GM12892 (cell line): Measurements from ENCODE around the gene TNC.

ENCODE experiments used
- DNase-seq: peaks from one replicate; pipeline ENCODE4 v3.0.0; 2011; ENCODE audit not compliant: insufficient read length
- FAIRE-seq: peaks from 2 replicates; lab custom pipeline; 2011; peaks lifted over from hg19 to GRCh38; lab: Jason Lieb, UNC
- POLR2A ChIP-seq: IDR thresholded peaks from 2 replicates; pipeline ENCODE4 v1.6.1; 2011; ENCODE audit warnings: low read depth, low read length, control low read depth
- POLR2AphosphoS5 ChIP-seq: IDR thresholded peaks from 2 replicates; pipeline ENCODE4 v1.6.1; 2011; ENCODE audit warnings: low read depth, low read length, control low read depth
- TAF1 ChIP-seq: IDR thresholded peaks from 2 replicates; pipeline ENCODE4 v1.6.1; 2011; ENCODE audit warnings: low read depth, mild to moderate bottlenecking, control low read depth, low read length, borderline replicate concordance

TNC gene

DNA sequence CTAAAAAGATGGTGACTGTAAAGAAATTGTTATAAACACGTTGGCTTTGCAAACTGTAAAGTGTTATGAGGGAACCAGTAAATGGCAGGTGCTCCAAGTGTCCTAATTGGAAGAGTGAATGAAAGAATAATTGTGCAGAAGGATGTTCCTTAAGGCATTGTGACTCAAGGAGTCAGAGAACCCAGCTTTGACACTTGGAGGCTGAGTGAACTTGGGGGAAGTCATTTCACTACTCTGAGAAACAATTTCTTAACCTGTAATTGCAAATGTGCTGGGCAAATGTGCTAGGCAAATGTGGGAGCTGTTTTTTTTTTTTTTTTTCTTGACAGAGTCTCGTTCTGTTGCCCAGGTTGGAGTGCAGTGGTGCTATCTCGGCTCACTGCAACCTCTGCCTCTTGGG lies 103.5 kb downstream of the TNC start:
- TF ChIP-seq POLR2A (no peak), POLR2AphosphoS5 (no peak), TAF1 (no peak)
- no peak for FAIRE-seq

DNA sequence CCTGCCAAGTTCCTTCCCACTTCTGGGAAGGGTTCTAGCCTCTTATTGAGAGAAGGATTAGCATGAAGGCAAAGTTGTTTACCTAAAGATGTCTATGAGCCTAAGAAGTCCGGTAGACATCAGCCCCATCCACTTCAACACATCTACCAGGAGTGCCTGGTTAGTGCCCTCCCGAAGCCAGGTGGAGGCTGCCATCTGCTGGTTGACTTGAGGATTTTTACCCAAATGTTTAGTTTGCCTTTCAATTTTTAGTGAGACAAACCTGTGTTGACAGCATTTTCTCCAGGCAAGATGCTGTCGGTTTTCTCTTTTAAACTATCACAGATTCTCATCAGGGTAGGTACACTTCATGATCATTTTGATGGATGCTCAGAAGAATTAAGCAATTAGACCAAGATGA lies 104.0 kb downstream of the TNC start:
- TF ChIP-seq POLR2A (no peak), POLR2AphosphoS5 (no peak)
- peak; percentile 95 for FAIRE-seq
- DNase-seq: peak; percentile 40

More for the DNA sequence above, 103.5 kb downstream of the TNC start:
- no peak for DNase-seq

- TF ChIP-seq POLR2AphosphoS5: no peak
- TF ChIP-seq POLR2A: no peak
- TF ChIP-seq TAF1: no peak
- FAIRE-seq (no peak), DNase-seq (no peak)
These were observed 105.5 kb downstream of the TNC start for GRCh38 chr9:115012486-115012885.

DNA sequence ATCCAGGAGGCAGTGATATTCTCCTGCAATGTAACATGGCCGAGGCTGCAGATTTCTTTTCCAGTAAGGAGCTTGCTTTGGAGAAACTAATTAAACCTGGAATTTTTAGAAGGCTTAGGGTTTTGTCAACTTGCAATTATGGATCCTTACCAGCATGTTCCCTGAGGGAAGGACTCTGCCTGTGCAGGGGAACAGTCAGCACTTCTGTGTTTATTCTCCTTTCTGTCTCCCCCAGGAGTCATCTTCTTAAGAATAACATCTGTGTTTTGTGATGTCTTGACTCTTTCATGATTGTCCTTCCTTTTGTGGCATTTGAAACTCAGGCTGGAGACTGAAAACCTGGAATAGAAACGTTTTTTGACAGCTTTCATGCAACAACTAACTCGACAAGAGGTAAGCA lies 107.1 kb downstream of the TNC start:
- DNase-seq (no peak), FAIRE-seq (no peak)
- TF ChIP-seq POLR2AphosphoS5: no peak
- TF ChIP-seq TAF1: no peak

DNA sequence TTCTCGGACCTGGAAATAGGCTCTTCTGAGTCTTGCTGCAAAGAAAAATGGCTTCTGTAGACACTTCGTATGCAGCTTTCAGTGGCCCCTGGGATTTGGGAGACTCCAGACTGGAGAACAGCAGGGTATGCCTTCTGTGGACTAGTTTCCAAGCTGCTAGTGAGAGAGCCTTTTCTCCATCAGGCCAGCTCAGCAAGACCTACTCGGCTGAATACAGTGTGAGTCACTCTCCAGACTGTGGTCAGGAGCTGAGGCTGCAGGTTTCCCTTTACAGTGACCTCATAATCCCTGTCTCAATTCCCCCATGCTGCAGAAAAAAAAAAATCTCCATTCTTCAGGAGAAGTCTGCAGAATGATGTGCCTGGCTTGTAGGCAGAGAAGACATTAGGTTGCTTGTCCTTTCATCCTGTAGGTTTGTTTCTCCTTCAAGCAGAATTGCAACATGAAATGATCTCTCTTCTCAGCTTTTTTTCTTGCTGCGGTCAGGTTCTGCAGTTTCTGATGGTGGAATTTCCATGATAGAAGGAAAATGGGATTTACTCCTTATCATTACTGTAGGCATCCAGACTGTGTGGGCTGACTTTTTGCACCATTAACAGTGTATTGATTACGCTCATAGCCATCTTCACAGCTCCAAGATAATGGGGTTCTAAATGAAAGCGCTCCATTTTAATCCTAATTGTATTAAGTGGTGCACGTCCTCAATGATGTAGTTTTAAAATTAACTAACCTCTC lies 109.3 kb downstream of the TNC start:
- TF ChIP-seq POLR2A: no peak
- no peak for TF ChIP-seq TAF1
- no peak for TF ChIP-seq POLR2AphosphoS5
- DNase-seq (no peak), FAIRE-seq (no peak)

DNA sequence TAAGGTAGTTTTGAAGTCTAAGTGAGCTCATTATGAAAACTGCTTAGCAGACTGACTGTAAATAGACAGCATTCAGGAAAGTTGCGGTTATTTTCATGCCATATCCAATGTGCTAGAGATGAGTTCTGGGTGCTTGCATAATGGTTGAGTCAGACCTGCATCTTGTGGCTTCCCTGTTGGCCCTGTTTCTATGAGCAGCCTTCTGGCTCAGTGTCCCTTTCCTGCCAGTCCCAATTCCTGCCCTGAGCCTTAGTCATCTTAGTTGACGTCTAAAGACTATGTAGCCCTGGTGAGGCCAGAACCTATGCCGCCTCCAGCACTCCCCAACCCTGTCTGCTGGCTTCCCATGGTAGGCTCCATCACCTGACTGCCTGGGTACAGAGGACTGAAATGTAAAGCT lies 111.3 kb downstream of the TNC start:
- no peak for DNase-seq
- TF ChIP-seq POLR2AphosphoS5 (no peak), TAF1 (no peak), POLR2A (no peak)
- FAIRE-seq: no peak

DNA sequence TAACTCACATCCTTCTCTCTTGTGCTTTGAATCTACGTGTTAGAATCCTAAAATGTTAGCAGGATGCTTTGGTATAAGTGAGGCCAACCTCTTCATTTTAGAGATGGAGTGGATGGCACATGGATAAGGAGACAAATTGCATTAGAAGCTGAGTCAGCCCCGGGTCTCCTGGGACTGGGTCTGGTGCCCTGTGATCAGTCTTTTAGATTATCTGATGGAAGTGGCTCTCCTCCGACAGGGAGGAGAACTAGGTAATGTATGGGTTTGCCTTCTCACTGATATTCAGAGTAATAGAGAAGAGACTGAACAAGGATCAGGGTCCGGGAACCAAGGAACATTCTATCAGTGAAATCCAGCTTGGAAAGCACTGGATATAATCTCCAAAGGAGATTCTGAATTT lies 112.6 kb downstream of the TNC start:
- TF ChIP-seq POLR2AphosphoS5 (no peak), POLR2A (no peak), TAF1 (no peak)
- FAIRE-seq: no peak
- DNase-seq: no peak

GRCh38 chr9:115004545-115004944 lies 113.4 kb downstream of the TNC start:
- FAIRE-seq: no peak
- DNase-seq: no peak
- no peak for TF ChIP-seq TAF1
- TF ChIP-seq POLR2A: no peak
- TF ChIP-seq POLR2AphosphoS5: no peak

DNA sequence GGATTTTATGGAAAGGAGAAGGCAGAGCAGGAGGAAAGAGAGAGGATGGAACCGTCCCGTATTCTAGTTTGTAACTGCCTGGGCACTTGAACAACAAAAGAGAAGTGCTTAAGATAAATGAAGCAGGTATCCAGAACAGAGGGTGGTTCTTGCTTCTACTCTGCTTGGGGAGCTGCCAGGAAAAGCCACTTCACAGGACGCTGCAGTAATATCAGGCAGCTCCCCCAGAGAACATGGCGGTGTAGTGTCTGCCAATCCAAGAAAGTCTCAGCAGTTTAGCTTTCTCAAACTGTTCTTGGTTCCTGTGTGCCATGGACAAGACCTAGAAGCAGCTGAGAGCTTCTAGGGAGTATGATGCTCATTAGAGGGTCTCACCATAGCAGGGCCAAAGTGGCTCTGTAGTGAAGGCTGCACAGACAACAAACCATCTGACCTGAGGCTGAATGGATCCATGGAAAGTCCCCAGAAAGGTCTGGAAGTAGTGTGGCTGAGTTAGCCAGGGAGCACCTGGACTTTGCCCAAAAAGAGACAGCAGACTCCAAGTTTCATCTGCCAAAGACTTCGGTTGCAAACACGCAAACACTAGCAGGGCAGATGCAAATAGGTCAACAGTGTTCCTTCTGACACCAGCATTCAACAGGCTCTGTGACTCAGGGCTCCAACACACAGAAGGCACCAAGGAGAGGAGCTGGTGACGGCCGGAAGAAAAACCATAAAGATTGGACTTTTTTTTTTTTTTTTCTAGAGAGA lies 115.4 kb downstream of the TNC start:
- no peak for DNase-seq
- TF ChIP-seq TAF1 (no peak), POLR2AphosphoS5 (no peak), POLR2A (no peak)
- FAIRE-seq: no peak

- TF ChIP-seq POLR2AphosphoS5 (no peak), POLR2A (no peak), TAF1 (no peak)
- DNase-seq (no peak), FAIRE-seq (peak; percentile 63)
These were observed 117.7 kb downstream of the TNC start for GRCh38 chr9:115000217-115000639.

- no peak for DNase-seq
- TF ChIP-seq TAF1 (no peak), POLR2A (no peak), POLR2AphosphoS5 (no peak)
- FAIRE-seq: no peak
These were observed 119.6 kb downstream of the TNC start for GRCh38 chr9:114998326-114998725.
